NCI-H2196 treated with DMSO at 0.1 percent for 48 hours (cell line): ENCODE data around the gene RBMS3.
"Not testable (repeated sequence)": the region's sequence is repeated elsewhere in the genome, so short reads cannot be mapped to it uniquely, and the experiment has no call there.

Source experiments
- DNase-seq: peaks from one replicate; lab custom pipeline; 2025; ENCODE audit not compliant: unreplicated experiment; lab: John Stamatoyannopoulos, UW

Gene RBMS3

DNA sequence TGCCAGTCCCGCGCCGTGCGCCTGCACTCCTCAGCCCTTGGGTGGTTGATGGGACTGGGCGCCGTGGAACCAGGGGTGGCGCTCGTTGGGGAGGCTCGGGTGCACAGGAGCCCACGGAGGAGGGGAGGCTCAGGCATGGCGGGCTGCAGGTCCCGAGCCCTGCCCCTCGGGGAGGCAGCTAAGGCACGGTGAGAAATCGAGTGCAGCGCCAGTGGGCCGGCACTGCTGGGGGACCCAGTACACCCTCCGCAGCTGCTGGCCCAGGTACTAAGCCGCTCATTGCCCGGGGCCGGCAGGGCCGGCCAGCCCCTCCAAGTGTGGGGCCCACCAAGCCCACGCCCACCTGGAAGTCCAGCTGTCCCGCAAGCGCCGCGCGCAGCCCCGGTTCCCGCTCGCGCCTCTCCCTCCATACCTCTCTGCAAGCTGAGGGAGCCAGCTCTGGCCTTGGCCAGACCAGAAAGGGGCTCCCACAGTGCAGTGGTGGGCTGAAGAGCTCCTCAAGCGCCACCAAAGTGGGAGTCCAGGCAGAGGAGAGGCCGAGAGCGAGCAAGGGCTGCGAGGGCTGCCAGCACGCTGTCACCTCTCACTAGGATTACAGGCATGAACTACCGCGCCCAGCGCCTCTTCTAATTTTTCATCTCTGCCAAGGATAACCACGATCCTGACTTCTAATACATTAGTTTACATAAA lies 192.8 kb downstream of the RBMS3 start:
- DNase-seq = not testable (repeated sequence)

GRCh38 chr3:29475305-29475840 lies 194.5 kb downstream of the RBMS3 start:
- DNase-seq = no peak

DNA sequence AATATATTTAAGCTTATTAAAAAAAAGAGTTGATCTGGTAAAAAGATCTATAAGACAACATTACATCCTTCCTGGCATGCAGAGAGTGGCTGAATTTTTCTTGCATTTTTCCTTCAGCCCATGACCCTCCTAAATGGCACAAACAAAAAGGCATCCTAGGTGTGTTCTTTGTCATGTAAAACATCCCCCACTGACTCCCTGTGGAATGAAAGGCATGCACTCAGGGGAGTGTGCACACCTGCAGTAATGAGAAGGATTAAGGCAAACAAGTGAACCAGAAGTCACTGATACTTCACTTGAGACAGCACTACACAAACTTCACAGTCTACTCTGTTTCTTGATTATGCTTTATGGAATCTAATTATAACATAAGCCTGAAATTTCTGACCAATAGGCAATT lies 195.0 kb downstream of the RBMS3 start:
- no peak for DNase-seq

DNA sequence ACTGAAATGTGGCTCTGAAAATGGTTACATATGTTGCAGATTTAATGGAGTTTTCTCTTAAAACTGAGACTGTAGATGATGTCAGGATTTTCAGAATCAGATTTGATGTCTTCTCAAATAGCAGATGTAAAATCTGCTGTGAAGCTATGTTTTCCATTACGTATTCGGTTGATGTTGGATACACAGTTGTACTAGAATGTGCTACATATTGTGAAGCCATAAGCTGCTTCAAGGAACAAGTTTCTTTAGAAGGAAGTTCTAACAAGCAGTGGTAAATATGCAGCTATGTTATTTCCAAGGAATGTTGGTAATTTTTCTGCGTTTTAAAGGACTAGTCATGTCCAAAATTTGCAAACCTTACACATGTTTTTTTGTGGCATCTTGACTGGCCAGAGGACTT lies 197.7 kb downstream of the RBMS3 start:
- DNase-seq = no peak

- no peak for DNase-seq
These were observed 200.4 kb downstream of the RBMS3 start for GRCh38 chr3:29481249-29481648.

- DNase-seq = no peak
These were observed 201.3 kb downstream of the RBMS3 start for GRCh38 chr3:29481969-29482767.

- DNase-seq = no peak
These were observed 203.8 kb downstream of the RBMS3 start for GRCh38 chr3:29484633-29485032.

DNA sequence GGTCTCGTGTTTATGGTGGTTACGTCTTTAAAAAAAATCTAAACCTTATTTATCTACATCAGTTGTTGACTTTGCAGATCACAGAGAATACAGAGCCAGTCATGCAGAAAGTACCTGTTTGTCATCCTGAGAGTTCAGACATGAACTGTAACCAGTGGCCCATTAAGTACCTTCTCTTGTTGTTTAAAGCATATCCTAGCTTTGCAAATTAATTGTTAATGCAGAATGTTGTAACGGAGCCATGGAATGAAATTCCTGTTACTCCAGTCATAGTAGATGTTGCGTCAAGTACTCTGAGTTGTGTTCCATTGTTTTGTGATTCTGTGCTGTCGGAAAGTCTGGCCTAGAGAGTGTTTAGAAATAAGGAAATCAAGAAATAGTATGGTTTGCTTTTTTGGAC lies 205.2 kb downstream of the RBMS3 start:
- peak; percentile 3 for DNase-seq

DNA sequence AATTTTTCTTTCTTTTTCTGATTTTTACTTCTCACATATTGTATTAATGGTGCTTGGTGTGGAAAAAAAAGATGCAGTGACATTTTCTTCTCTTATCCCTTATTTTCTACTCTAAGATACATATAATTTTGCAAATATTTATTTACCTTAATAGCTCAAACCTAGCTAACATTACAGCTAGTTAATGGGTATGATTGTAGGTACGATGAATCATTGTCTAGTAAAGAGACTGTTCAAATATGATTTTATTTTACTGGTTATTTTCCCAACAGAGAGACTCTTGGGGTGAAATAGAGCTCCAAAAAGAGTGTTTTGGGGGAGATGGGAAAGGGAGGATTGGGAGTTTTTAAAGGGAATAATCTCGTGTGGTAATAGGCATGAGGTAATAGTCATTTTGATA lies 206.0 kb downstream of the RBMS3 start:
- DNase-seq = no peak

DNA sequence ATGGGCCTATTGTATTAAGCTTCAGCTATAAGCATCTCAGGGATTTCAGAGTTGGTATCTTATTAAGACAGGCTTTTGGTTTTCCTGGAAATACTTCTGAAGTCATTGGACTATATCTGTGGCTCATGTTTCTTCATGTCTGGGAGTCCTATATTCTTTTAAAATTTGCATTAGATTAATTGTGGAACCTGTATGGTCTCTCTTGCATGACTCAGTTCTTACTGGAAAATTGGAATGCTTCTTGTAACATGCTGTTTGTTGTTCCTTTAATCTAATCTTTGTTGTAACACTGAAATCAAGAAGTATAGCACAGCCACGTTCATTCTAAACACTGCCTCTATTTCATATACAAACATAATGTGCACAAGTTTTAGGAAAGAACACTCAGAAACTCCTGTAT lies 208.1 kb downstream of the RBMS3 start:
- DNase-seq = no peak

DNA sequence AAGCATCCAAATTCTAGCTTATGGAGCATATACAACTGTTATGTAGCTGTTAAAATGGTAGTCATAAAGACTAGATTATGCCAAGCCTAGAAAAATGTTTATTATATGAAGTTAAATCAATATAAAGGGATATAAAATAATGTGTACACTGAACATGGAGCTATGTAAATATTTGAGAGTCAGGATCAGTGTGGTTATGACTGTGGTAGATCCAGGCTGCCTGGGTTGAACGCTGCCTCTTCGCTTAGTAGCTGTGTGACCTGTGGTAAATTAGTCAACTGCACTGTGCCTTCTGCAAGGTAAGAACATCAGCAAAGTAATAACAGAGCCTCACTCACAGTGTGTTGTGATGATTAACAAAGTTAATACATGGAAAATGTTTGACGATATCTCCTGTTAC lies 212.2 kb downstream of the RBMS3 start:
- no peak for DNase-seq

- DNase-seq = no peak
These were observed 213.6 kb downstream of the RBMS3 start for GRCh38 chr3:29494305-29495036.

GRCh38 chr3:29497282-29497681 lies 216.4 kb downstream of the RBMS3 start:
- no peak for DNase-seq

- no peak for DNase-seq
These were observed 221.9 kb downstream of the RBMS3 start for GRCh38 chr3:29502771-29503170.

DNA sequence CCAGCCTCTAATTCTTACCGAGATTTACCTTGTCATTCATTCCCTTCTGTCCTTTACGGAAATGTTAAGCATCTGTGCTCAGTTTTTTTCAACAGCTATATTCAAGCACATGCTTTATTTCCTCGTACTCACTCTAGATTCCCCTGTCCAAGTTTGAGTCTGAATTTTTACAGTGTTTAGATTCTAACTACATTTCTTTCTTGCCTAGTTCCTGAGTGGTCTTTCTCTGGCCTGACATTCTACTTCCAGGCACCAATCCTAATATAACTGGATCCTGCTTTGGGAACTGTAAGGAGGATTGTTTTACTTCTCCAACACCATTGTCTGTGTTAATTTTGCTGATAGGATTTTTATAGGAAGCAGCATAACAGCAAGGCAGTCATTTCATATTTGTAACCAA lies 222.4 kb downstream of the RBMS3 start:
- DNase-seq = no peak

DNA sequence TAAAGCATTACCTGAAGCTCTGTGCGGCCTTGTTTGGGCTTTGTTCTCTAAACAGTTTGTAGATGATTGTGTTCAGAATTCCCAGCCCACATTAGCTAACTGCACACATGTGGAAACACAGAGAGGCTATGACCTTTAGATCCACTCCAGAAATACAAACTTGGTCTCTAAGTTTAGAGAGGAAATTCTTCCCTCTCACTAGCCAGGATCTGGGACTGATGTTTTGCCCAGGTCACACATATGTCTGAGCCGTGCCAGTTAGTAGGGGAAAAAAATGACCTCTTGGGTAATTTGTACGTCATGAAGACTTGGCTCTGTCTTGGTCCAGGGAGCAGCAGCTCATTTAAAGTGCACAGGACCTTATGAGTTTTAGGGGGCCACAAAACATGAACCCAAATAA lies 223.1 kb downstream of the RBMS3 start:
- no peak for DNase-seq

- DNase-seq = no peak
These were observed 225.6 kb downstream of the RBMS3 start for GRCh38 chr3:29506502-29506901.

DNA sequence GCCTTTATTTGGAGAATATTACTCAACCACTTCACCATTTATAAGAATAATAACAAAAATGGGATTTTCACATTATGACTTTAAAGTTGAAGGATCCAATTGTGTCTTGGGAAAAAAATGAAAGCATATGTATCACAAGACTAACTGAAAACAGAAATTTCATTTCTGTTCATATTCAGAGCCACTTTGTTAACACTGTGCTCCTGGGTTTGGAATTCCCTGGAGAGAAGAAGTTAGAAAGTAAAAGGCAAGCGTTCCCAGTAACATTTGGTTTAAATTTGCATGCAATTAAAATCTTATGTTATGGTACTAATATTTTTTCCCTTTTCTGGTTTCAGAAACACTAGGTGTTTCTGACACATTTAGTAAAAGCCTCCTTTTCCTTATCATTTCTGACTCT lies 230.8 kb downstream of the RBMS3 start:
- no peak for DNase-seq

DNA sequence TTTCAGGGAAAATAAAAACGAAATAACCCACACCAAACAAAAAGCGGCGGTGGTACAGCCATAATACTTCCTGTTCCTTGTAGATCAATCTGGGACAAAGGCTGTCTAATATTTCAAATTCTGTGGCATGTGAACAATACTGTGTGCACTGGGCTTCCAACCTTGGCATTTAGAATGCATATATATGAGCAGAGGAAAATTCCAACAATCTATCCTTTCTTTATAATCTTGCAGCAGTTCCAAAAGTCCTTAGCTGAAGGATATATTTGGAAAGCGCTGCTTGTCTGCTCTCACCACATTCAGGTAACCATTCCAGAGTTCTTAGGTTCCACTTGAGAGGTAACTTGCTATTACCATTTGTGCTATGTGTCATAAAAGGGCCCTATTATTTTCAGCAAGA lies 231.8 kb downstream of the RBMS3 start:
- DNase-seq = no peak

- no peak for DNase-seq
These were observed 232.4 kb downstream of the RBMS3 start for GRCh38 chr3:29513236-29513635.

DNA sequence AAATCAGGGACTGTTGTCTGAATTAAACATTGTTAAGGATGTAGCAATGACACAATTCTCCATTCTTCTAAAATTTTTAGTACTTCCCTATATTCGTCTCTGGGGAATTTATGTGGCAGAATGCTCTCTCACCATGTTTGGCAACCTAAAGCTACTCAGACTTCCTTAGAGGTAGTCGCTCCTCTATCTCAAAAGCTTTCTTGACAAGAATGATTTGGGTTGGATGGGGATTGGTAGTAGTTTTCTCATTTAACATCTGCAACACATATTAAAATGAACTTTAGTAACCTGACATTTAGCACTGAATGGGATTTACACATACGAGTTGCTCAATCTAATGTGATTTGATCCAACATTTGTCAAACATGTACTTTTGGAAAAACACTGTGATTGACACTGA lies 233.3 kb downstream of the RBMS3 start:
- DNase-seq = no peak

GRCh38 chr3:29514912-29515311 lies 234.0 kb downstream of the RBMS3 start:
- DNase-seq = no peak
